GM15510 (cell line): ENCODE data around the gene AATK.

Experiments used
- POLR2A ChIP-seq: IDR thresholded peaks from 3 replicates; pipeline ENCODE4 v1.6.1; 2011; ENCODE audit warnings: borderline replicate concordance; ENCODE audit not compliant: insufficient read length; ENCODE audit errors: extremely low read depth

Gene AATK

GRCh38 chr17:81191116-81191515 lies 25.1 kb upstream of the AATK start:
- no peak for TF ChIP-seq POLR2A

- TF ChIP-seq POLR2A, result no peak
These were observed 24.6 kb upstream of the AATK start for GRCh38 chr17:81190591-81190990.

GRCh38 chr17:81189670-81190530 lies 23.9 kb upstream of the AATK start:
- TF ChIP-seq POLR2A, result no peak

- no peak for TF ChIP-seq POLR2A
These were observed 23.0 kb upstream of the AATK start for GRCh38 chr17:81189016-81189415.

- TF ChIP-seq POLR2A, result no peak
These were observed 22.4 kb upstream of the AATK start for GRCh38 chr17:81188491-81188840.

GRCh38 chr17:81187586-81188490 lies 21.8 kb upstream of the AATK start:
- TF ChIP-seq POLR2A, result no peak

- TF ChIP-seq POLR2A, result no peak
These were observed 21.1 kb upstream of the AATK start for GRCh38 chr17:81187120-81187519.

GRCh38 chr17:81186203-81186602 lies 20.2 kb upstream of the AATK start:
- TF ChIP-seq POLR2A, result no peak

GRCh38 chr17:81184555-81184954 lies 18.5 kb upstream of the AATK start:
- TF ChIP-seq POLR2A, result no peak

GRCh38 chr17:81183807-81184206 lies 17.8 kb upstream of the AATK start:
- TF ChIP-seq POLR2A, result no peak

GRCh38 chr17:81183316-81183715 lies 17.3 kb upstream of the AATK start:
- no peak for TF ChIP-seq POLR2A

- no peak for TF ChIP-seq POLR2A
These were observed 16.6 kb upstream of the AATK start for GRCh38 chr17:81182596-81182995.

GRCh38 chr17:81181811-81182185 lies 15.8 kb upstream of the AATK start:
- no peak for TF ChIP-seq POLR2A

- TF ChIP-seq POLR2A, result no peak
These were observed 15.1 kb upstream of the AATK start for GRCh38 chr17:81180836-81181810.
